ENCODE data around the gene KDM6A.
"Not testable (repeated sequence)": the region's sequence is repeated elsewhere in the genome, so short reads cannot be mapped to it uniquely, and the experiment has no call there.

KDM6A gene

DNA sequence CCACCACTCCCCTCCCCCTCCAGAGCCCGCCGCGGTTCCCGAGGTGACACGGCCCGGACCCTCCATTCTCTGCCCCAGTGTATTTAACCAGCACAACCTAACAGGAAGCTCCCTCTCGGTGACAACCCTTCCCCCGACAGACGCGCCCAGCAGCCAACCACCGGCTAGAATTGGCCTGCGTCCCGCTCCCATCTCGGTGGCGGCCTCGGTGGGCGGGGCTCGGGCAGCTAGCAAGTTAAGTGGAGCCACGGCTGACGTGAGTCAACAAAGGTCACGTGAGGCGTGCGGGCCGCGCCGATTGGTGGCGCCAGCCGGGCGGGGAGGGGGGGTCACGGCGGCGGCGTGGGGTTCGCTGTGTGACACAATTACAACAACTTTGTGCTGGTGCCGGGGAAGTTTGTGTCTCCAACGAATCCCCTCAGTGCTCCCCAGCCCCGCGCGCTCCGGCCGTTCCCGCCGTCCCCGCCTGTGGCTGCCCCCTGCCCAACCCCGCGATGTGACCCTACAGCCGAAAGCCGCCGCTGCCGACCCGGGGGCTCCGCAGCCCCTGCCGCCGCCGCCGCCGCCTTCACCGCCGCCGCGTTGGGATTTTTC, at the start of gene KDM6A:
TSS of gene KDM6A (plus strand) at position 368 of the 594 bp plus-strand sequence. CDS start 364 bp downstream, outside the sequence.
- DNase-seq (ENCODE audit: low read depth) = peak; percentile 88
- peak within 1 kb of the TSS; percentile 66 for H3K4me3 ChIP-seq (ENCODE audit: low read depth, low read length)

DNA sequence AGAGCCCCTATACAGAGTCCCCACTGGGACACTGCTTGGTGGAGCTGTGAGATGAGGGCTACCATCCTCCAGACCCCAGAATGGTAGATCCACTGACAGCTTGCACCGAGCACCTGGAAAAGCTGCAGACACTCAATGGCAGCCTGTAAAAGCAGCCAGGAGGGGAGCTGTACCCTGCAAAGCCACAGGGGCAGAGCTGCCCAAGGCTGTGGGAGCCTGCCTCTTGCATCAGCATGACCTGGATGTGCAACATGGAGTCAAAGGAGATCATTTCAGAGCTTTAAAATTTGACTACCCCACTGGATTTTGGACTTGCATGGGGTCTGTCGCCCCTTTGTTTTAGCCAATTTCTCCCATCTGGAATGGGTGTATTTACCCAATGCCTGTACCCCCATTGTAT, 49.8 kb upstream of the KDM6A start:
- not testable (repeated sequence) for DNase-seq (ENCODE audit: low read depth)

DNA sequence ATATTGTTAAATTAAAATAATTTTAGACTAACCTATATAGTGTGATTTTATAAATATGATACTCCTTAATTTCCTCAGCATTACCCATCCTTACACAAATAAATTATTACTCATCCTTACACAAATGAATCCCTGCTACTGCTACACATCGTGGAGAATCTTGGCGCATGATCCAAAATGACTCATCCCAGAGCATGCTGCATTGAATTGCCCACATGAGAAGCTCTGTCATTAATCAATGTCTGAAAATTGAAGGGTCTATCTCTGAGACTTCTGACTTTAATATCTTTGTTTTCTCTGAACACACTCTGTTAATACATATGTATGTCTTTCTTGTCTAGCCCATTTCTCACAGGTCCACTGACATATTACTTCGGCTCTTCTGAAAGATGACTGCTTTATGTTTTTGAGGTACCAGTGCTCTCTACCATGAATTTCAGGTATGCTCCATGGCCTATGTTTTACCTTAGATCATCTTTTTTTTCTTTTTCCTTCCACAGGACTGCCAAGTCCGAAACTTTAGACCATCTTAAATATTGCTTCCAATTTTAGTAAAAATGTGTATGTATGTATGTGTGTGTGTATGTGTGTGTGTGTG, 44.9 kb upstream of the KDM6A start:
- DNase-seq (ENCODE audit: low read depth) = peak; percentile 56

More for the DNA sequence above, 49.8 kb upstream of the KDM6A start:
- not testable (repeated sequence) for H3K4me3 ChIP-seq (ENCODE audit: low read depth, low read length)

DNA sequence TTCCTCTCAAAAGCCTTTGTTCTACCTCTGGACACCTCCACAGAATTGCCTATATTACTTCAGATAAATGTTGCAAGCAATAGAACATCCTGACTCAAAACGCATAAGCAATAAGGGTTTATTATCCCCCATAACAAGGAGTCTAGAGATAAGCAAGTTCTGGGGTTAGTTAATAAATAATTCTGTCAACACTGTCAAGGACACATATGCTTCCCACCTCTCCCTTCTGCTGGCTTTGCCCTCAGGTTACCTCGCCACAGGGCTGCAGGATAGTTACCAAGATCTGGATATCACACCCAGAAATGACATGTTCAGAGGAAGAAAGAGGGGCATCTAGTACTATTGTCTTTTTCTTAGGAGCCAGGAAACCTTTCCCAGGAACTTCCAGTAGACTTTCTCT, 43.2 kb upstream of the KDM6A start:
- DNase-seq (ENCODE audit: low read depth) = no peak
- H3K4me3 ChIP-seq (ENCODE audit: low read depth, low read length) = no peak overlapping the region

More for the DNA sequence above, 44.9 kb upstream of the KDM6A start:
- no peak overlapping the region for H3K4me3 ChIP-seq (ENCODE audit: low read depth, low read length)

DNA sequence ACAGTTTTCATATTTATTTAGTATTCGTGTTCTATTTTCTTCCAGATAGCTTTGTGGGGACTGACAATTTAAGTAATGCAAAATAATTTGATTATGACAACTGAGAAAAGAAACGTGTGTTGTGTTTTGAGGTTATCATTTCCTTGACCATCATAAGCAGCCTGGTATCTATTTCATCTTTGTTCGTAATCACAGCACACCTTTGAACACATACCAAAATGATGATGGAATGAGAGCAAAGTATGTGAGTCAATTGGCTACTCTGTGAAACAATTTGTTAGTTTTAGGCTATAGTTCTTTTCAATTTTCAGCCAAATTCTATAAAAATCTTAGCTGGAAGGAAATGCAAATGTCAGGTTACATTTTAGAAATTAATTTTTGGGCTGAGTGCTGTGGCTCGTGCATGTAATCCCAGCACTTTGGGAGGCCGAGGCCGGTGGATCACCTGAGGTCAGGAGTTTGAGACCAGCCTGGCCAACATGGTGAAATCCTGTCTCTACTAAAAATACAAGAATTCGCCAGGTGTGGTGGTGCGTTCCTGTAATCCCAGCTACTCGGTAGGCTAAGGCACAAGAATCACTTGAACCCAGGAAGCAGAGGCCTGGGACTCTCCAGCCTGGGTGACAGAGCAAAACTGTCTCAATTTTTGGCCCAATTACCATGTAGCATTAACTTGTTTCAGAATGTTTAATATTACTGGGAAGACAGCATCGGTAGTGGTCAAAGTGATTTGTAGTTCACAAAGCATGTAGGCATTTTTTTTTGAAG, 30.3 kb upstream of the KDM6A start:
- no peak for DNase-seq (ENCODE audit: low read depth)
- H3K4me3 ChIP-seq (ENCODE audit: low read depth, low read length) = no peak overlapping the region

DNA sequence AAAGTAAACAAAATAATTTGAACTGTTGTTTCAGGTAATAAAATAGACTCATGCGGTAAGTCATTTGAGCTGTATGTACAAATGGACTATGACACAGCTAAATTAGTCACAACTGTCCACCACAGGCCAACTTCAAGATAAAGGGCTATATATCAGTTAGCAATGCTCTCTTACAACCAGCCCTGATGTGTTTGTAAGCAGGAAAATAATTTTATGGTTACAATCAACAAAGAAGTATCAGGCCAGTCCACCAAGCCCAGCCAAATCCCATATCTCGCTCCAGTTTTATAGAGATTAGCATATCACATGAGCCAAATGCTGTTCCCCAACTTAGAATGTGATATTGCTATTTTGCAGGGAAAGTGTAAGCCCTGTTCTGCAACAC, 29.7 kb upstream of the KDM6A start:
- no peak overlapping the region for H3K4me3 ChIP-seq (ENCODE audit: low read depth, low read length)
- no peak for DNase-seq (ENCODE audit: low read depth)

DNA sequence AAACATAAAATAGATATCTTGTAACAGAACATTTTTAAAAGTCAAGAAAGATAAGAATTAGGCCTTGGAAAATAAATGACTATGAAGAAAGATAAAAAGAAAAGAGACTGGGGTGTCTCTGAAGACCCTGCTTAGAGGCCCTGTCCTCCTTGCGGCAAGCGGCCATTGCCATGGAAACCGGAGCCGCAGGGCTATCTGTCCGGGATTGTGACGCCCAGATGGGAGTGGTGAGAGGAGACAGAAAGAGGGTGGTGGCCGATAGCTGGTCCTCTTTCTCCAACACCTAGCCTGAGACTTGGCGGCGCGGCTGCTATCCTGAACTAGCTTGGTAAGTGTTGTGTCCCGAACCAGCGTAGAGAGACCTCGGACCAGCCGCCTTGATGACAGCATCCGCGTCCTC, 29.2 kb upstream of the KDM6A start, which contains the start of gene DUSP21:
TSS of gene DUSP21 (plus strand) at position 269 of the 400 bp plus-strand sequence. CDS start at position 381, 112 bp downstream.
- no peak within 1 kb of the TSS for H3K4me3 ChIP-seq (ENCODE audit: low read depth, low read length)

DNA sequence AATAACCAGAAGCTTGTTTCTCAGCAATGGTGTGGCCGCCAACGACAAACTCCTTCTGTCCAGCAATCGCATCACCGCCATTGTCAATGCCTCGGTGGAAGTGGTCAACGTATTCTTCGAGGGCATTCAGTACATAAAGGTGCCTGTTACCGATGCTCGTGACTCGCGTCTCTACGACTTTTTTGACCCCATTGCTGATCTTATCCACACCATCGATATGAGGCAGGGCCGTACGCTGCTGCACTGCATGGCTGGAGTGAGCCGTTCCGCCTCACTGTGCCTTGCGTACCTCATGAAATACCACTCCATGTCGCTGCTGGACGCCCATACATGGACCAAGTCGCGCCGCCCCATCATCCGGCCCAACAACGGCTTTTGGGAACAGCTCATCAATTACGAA, 28.8 kb upstream of the KDM6A start:
- no peak for DNase-seq (ENCODE audit: low read depth)
- H3K4me3 ChIP-seq (ENCODE audit: low read depth, low read length) = no peak overlapping the region

More for the DNA sequence above, 29.2 kb upstream of the KDM6A start, which contains the start of gene DUSP21:
- DNase-seq (ENCODE audit: low read depth) = no peak

DNA sequence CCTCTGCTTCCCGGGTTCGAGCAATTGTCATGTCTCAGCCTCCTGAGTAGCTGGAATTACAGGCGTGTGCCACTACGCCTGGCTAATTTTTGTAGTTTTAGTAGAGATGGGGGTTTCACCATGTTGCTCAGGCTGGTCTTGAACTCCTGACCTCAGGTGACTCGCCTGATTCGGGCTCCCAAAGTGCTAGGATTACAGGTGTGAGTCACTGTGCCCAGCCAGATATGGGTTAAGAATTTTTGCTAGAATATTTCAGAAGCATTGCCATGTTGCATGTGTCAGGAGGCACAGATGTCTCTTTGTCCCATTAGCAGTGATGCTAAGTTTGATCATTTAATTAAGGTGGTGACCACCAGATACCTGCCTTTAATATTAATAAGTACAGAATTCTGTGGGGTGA, 22.1 kb upstream of the KDM6A start:
- not testable (repeated sequence) for H3K4me3 ChIP-seq (ENCODE audit: low read depth, low read length); DNase-seq (ENCODE audit: low read depth)

DNA sequence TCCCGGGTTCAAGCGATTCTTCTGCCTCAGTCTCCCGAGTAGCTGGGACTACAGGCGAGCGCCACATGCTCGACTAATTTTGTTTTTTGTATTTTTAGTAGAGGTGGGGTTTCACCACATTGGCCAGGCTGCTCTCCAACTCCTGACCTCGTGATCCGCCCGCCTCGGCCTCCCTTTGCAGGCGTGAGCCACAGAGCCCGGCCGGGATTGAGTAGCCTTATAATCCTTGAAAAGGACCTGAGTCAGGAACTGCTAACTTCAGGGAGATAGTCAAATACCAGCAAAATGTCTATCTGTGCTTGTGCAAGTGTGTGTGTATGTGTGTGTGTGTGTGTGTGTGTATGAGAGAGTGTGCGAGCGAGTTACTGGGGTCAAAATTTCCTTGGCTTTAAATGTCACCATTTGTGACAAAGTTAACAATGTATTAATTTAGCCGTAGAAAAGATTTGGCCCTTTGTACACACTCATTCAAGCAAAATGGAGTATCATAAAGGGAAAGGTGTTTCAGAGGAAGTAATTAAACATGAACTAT, 1.8 kb upstream of the KDM6A start:
- H3K4me3 ChIP-seq (ENCODE audit: low read depth, low read length) = peak overlapping the region; percentile 66
- DNase-seq (ENCODE audit: low read depth) = no peak

DNA sequence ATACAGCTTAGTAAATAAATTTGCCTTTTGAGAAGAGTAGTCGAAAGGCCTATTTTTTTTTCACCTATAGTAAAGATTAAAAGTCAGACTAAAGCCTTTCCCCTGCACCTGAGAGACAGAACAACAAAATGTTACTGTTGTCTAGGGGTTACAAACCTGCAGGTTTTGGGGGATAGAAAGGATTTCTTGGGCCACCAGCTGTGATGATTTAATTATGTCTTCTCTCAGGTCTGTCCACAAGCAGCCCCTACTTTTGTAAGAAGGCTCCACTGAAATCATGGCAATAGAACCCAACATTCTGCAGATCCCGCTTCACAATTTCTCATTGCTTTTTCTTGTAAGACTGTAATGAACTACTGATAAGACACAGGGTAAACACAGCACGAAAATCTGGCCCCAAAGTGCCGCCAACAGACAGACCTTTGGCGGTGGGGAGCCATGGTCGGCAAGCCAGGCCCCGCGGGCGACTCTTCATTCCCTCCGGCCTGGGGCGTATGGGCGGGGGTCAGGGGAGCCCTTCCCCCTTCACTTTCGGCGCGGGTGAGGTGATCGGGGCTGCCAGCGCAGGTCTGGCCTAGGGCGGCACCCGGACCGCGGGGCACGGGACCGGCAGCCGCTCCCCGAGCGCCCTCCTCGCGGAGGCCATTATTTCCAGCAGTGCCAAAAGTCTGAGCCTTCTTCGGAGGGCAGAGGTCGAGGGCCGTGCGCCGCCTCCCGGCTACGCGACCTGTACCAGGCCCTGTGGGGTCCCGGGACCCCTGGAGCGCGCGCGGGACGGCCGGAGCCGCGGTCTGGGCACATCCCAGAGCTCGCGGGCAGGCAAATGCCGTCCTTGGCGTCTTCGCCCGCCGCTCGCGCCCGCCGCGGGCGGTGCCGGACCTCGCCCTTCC, 812 bp upstream of the KDM6A start:
- H3K4me3 ChIP-seq (ENCODE audit: low read depth, low read length) = peak overlapping the region; percentile 66
- no peak for DNase-seq (ENCODE audit: low read depth)

DNA sequence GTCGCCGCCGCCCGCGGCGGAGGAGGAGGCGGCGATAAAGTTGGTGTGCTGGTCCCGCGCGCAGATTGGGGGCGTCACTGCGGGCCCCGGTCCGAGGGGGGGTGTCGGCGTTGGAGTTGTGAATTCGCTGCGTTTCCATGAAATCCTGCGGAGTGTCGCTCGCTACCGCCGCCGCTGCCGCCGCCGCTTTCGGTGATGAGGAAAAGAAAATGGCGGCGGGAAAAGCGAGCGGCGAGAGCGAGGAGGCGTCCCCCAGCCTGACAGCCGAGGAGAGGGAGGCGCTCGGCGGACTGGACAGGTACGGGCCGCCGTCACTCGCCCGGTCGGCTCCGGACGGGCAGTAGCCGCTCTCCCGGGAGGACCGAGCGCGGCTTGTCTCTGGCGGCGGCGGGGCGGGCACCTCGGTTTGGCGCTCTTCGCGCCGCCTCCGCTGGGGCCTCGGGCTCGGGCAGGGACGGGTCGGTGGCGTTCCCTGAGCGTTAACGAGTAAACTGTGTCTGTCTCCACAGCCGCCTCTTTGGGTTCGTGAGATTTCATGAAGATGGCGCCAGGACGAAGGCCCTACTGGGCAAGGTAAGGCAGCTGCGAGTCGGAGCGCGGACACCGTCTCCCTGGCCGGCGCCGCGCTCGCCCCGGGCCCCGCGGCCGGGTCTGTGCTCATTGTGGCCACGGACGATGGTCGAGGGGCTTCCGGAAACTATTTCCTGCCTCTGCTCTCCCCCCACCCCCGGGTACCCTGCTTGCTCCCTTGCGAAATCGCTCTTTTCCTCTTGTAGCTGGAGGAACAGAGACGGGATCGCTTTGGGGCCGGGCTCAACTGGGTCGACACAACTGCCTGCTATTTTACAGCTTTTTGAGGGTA, 658 bp downstream of the KDM6A start:
- DNase-seq (ENCODE audit: low read depth) = no peak
- H3K4me3 ChIP-seq (ENCODE audit: low read depth, low read length) = peak overlapping the region; percentile 66

DNA sequence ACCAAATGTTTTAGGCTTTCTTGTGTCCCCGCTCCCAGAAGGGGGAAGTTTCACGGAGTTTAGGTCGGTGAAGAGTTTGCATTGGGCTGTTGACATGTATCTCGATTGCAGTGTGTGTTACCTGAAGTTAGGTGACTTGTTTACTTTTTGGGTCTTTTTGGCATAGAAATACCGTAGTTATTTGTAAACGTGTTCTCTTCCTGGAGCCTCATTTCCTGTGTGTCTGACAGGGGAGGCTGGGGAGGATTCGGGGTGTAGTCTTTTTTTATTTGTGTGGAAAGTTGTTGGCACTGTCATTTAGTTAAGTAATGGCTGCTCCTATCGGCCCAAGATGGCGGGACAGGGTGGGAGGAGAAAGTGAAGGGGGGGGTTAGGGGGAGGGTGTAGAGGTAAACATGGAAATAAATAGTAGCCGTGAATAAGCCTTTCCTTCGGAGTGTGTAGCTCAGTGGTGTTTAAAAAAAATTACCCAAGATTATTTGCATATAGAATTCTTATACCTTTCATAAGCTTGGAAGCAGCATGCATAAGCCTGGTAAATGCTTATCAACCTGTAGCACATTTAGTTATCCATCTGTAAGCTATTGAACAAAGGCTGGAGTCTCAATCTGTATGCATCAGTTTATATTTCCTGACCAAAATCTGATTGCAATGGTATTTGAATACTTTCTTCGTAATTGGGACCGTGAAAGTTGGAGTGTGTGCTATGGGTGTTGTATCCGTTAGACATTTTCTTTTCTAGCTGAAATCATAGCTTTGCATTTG, 1.6 kb downstream of the KDM6A start:
- no peak for DNase-seq (ENCODE audit: low read depth)
- peak overlapping the region; percentile 66 for H3K4me3 ChIP-seq (ENCODE audit: low read depth, low read length)

DNA sequence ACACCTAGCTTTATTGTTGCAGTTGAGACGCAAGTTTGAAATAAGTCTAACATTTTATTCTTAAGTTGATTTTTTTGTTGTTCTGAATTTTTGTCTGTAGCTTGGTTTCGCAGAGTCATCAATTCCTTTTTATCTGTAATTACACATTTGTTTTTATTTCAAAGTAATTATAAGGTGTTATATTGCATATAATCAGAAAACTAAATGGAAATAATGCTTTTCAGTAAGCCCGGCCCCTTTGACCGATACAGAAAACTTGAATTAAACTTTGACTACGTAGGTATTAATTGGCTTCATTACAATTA, 2.1 kb downstream of the KDM6A start:
- DNase-seq (ENCODE audit: low read depth) = no peak
- peak overlapping the region; percentile 66 for H3K4me3 ChIP-seq (ENCODE audit: low read depth, low read length)

DNA sequence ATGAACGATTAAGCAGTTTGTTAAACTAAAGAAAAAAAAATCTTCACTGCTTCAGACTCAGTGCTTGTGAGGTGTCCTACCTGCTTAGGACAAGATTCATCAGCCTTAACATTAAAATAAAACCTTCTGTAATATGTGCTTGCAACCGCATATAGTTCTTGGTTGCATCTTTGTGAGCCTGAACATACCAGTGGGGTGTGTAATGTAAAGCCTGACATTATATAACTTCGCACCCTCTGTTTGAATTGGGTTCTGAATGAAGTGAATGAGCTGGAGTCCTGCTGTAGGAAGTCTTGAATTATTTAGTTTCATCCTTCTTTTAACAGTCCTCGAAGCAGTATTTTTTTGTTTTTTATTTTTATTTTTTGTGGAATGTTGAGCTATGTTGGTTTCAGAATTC, 3.1 kb downstream of the KDM6A start:
- DNase-seq (ENCODE audit: low read depth) = no peak

DNA sequence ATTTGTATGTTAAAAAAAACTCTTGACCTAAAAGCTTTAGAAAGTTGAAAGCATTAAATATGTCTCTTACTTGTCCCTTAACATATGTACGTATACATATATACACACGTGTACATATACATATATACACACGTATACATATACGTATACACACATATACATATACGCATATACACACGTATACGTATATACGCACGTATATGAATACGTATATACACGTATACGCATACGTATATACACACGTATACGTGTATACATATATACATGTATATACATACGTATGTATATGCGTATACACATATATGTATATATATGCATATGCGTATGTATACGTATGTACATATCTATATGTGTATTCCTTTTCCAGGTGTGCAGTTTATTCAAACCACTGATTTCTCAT, 3.8 kb downstream of the KDM6A start:
- no peak for DNase-seq (ENCODE audit: low read depth)
- no peak overlapping the region for H3K4me3 ChIP-seq (ENCODE audit: low read depth, low read length)

More for the DNA sequence above, 3.1 kb downstream of the KDM6A start:
- H3K4me3 ChIP-seq (ENCODE audit: low read depth, low read length) = peak overlapping the region; percentile 66

DNA sequence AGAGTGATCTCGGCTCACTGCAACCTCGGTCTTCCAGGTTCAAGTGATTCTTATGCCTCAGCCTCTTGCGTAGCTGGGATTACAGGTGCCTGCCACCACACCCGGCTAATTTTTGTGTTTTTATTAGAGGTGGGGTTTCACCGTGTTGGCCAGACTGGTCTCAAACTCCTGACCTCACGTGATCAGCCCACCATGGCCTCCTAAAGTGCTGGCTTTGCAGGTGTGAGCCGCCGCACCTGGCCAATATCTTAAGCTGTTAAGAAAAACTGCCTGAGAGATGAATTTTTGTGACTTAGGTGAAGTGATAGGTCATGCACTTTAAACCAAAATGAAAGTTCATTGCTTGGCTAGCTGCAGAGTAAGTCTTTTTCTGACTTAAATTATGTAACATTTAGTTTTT, 5.8 kb downstream of the KDM6A start:
- no peak overlapping the region for H3K4me3 ChIP-seq (ENCODE audit: low read depth, low read length)

DNA sequence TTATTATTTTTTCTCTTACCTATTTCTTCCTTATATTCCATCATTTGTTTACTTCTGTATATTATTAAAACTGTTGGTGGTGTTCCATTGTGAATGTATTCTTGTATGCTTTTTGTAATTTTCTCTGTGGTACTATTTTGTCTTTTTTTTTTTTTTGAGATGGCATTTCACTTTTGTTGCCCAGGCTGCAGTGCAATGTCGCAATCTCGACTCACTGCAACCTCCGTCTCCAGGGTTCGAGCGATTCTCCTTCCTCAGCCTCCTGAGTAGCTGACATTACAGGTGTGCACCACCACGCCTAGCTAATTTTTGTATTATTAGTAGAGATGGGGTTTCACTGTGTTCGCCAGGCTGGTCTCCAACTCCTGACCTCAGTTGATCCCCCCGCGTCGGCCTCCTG, 8.6 kb downstream of the KDM6A start:
- no peak overlapping the region for H3K4me3 ChIP-seq (ENCODE audit: low read depth, low read length)
- no peak for DNase-seq (ENCODE audit: low read depth)

More for the DNA sequence above, 5.8 kb downstream of the KDM6A start:
- DNase-seq (ENCODE audit: low read depth) = no peak

All from skeletal muscle cell (primary cell).